Measurements from ENCODE around the gene ZNF471.

DNA sequence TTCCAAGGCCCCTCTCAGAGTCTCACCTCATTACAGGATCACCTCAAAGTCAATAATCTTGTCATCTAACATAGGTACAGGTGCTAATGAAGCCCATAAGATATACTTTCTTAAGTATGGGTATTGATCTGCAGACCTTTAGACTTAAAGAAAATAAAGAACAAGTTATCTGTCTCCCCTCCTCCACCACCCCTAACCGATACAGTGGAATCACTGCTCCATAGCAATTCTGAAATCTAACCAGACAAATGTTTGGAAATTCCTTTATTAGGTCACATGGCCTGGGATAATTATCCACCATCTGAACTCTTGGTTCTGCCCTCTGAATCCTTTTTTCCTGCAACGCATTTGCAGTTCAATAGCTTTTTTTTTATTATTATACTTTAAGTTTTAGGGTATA lies 55.1 kb downstream of the ZNF471 start:
- TF ChIP-seq GATA2 (IDR thresholded peaks at IDR 0.05; ENCODE audit: low read depth, low read length), result no peak
- TF ChIP-seq GATA3 (IDR thresholded peaks at IDR 0.05; ENCODE audit: low read depth, low read length), result no peak

Measured in SH-SY5Y (cell line).